B cell (primary cell): Measurements from ENCODE around the gene HMGN4. TPM values are rescaled to one million over a fixed set of nuclear protein-coding genes. Genes with fewer than 3 reads are reported as not detected.

Experiments
- ATAC-seq: fragments of 200-7000 bp; cut with Tn5 transposase; one replicate; pipeline ENCODE4 v1.10.0; 2021; ENCODE audit warnings: low read depth, mild to moderate bottlenecking, moderate number of reproducible peaks, moderate library complexity
- CTCF ChIA-PET: fragments of 350-600 bp; sonication (Branson Sonifier 250); formaldehyde crosslinking; loops from one replicate; lab custom pipeline; 2021; ENCODE audit warnings: antibody characterized with exemption, inconsistent platforms; lab: Charles Lee
- POLR2A ChIA-PET: fragments of 350-600 bp; sonication (Branson Sonifier 250); formaldehyde crosslinking; loops from one replicate; lab custom pipeline; 2021; ENCODE audit warnings: antibody characterized with exemption; lab: Charles Lee
- DNase-seq: peaks from one replicate; pipeline ENCODE4 v3.0.0; 2013
- H2AFZ ChIP-seq: 2 replicates; pipeline ENCODE4 v1.6.1; 2012; ENCODE audit warnings: mild to moderate bottlenecking, low read depth, low read length; ENCODE audit not compliant: insufficient read depth, poor library complexity, severe bottlenecking
- H3K27ac ChIP-seq, 2 donors: 1 replicate in 1 of 2; 2 replicates in 1 of 2; pipeline ENCODE4 v1.5.1; 2012 to 2013; ENCODE audit warnings: low read length in 2 of 2, mild to moderate bottlenecking in 2 of 2, moderate library complexity in 1 of 2
- H3K27me3 ChIP-seq, 4 experiments: fragments of 200-600 bp in 1 of 4; sonication (generic) in 1 of 4; replicated peaks in 1 of 4; 1 replicate in 2 of 4; 2 replicates in 2 of 4; pipeline versions ENCODE4 v1.6.1 to v1.7.0; 2013 to 2016; ENCODE audit warnings: low read length in 3 of 4, mild to moderate bottlenecking in 2 of 4, mixed read lengths in 1 of 4, moderate library complexity in 1 of 4; ENCODE audit not compliant: insufficient read depth in 4 of 4, control insufficient read depth in 3 of 4; ENCODE audit errors: control extremely low read depth in 1 of 4
- H3K36me3 ChIP-seq, 2 experiments: replicated peaks in 1 of 2; 1 replicate in 1 of 2; 2 replicates in 1 of 2; pipeline versions ENCODE4 v1.6.1 to v1.7.1; 2013; ENCODE audit warnings: low read length in 1 of 2; ENCODE audit not compliant: insufficient read depth in 2 of 2, control insufficient read depth in 1 of 2; ENCODE audit errors: control extremely low read depth in 1 of 2, extremely low read depth in 1 of 2
- H3K4me1 ChIP-seq, 2 donors: fragments of 200-600 bp in 1 of 2; sonication (generic) in 1 of 2; 1 replicate in 1 of 2; 2 replicates in 1 of 2; pipeline versions ENCODE4 v1.5.1 to v1.6.1; 2013 to 2017; ENCODE audit warnings: low read length in 2 of 2; ENCODE audit not compliant: control insufficient read depth in 2 of 2, insufficient read depth in 2 of 2
- H3K4me2 ChIP-seq: replicated peaks from 2 replicates; pipeline ENCODE3; 2012; ENCODE audit warnings: mild to moderate bottlenecking, low read depth, low read length; ENCODE audit not compliant: poor library complexity, severe bottlenecking
- H3K4me3 ChIP-seq, 5 experiments: fragments of 200-600 bp in 1 of 5; sonication (generic) in 1 of 5; 1 replicate in 3 of 5; 2 replicates in 2 of 5; pipeline versions ENCODE4 v1.5.1 to v1.7.0; 2011 to 2016; ENCODE audit warnings: low read length in 4 of 5, mild to moderate bottlenecking in 4 of 5, low read depth in 2 of 5, control low read depth in 1 of 5, moderate library complexity in 1 of 5; ENCODE audit not compliant: insufficient read depth in 1 of 5; ENCODE audit errors: control extremely low read depth in 1 of 5, extremely low read depth in 1 of 5
- H3K79me2 ChIP-seq: fragments of 200-600 bp; sonication (generic); one replicate; pipeline ENCODE4 v1.6.0; 2016; ENCODE audit warnings: low read length; ENCODE audit not compliant: control insufficient read depth, insufficient read depth
- H3K9ac ChIP-seq: fragments of 200-600 bp; sonication (generic); 2 replicates; pipeline ENCODE4 v1.6.1; 2017; ENCODE audit warnings: mild to moderate bottlenecking, low read length, moderate library complexity
- H3K9me3 ChIP-seq, 3 donors: one replicate each; pipeline versions ENCODE4 v1.6.1 to v1.7.1; 2013; ENCODE audit warnings: low read length in 2 of 3; ENCODE audit not compliant: control insufficient read depth in 2 of 3, insufficient read depth in 1 of 3; ENCODE audit errors: control extremely low read depth in 1 of 3
- H4K20me1 ChIP-seq: 2 replicates; pipeline ENCODE4 v1.6.0; 2012; ENCODE audit warnings: mild to moderate bottlenecking, low read length; ENCODE audit not compliant: insufficient read depth, control insufficient read depth, poor library complexity, severe bottlenecking
- H3K27ac Mint-ChIP-seq: one replicate; pipeline ENCODE4 v1.8.0; 2021; ENCODE audit warnings: mixed read lengths
- H3K27me3 Mint-ChIP-seq: one replicate; pipeline ENCODE4 v1.8.0; 2021; ENCODE audit warnings: mixed read lengths
- H3K4me1 Mint-ChIP-seq: one replicate; pipeline ENCODE4 v1.8.0; 2021; ENCODE audit warnings: mixed read lengths
- H3K4me3 Mint-ChIP-seq: one replicate; pipeline ENCODE4 v1.8.0; 2021; ENCODE audit warnings: mixed read lengths
- H3K9me3 Mint-ChIP-seq: one replicate; pipeline ENCODE4 v1.8.0; 2022; ENCODE audit warnings: mixed read lengths; ENCODE audit not compliant: insufficient read depth
- EZH2 ChIP-seq: IDR thresholded peaks from 2 replicates; pipeline ENCODE4 v1.6.1; 2012; ENCODE audit warnings: borderline replicate concordance, low read depth, mild to moderate bottlenecking, moderate library complexity, low read length; ENCODE audit not compliant: insufficient read depth, poor library complexity, severe bottlenecking
- WGBS: methylation state at CpG from one replicate; pipeline ENCODE4 v1.1.5; 2013; ENCODE audit warnings: missing lambda C conversion rate; ENCODE audit not compliant: insufficient coverage; 5-methylcytosine and 5-hydroxymethylcytosine counted together
- intact Hi-C: fragments of 100-400 bp; cut with micrococcal nuclease; formaldehyde crosslinking; loops from one replicate; pipeline ENCODE4 v1.10.0; 2022
- polyA plus RNA-seq: library from polyadenylated mRNA; depleted of rRNA; stranded (reverse); fragments of >200 nt; gene quantifications from 2 replicates; pipeline ENCODE4 v1.2.3, GENCODE V29; 2012
- total RNA-seq, 2 donors: library from RNA; stranded (reverse); fragments of 120-200 nt in 1 of 2; gene quantifications; 1 replicate in 1 of 2; 2 replicates in 1 of 2; pipeline versions ENCODE4 v1.2.3 to v1.2.4, GENCODE V29; 2013 to 2022
- TF ChIP-seq, protein P1 (sequence below): fragments of 200-600 bp; IDR thresholded peaks from one replicate; pipeline ENCODE4 v1.8.0; 2022; ENCODE audit warnings: antibody characterized with exemption, mild to moderate bottlenecking

The HMGN4 gene
- total and polyA plus RNA-seq, 2 donors (not counting 1 experiment from before 2014, with no cell fraction given) = 37.7 to 81.1 TPM

DNA sequence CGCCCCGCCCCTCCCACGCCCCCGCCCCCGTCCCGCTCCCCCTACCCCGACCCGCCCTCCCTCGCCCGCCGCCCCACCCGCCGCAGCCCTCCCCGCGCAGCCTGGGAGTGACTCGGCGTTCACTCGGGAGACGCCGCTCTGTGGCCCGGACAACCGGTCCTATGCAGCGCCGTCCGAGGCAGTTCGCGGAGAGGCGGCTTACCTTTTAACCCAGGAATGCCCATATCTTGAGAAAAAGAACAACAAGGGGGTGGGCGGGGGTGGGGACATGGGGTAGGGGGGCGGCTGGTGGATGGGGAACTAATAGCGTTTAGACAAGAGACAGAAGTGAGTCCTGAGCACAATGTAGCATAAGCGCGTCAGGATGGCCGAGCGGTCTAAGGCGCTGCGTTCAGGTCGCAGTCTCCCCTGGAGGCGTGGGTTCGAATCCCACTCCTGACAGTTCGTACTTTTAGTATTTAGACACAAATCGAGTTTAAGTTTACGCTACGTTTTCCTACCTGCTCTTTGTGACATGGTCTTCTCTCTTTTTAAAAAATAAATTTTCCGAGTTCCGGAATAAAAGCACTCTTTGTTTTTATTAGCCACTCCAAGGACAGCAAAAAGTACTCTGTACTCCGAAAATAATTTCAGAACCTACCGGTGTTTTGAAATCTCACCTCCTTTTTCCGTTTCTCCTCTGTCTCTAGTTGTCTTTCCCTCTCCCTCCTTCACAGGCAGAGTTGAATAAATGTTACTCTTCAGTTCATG lies 17.1 kb upstream of the HMGN4 start:
- Histone ChIP-seq H2AFZ (peak overlapping the region; percentile 97), H3K4me1 (peaks cover 17 to 20% of the 10 kb centered on the region in 2 donors), H3K36me3 (no peaks in the 10 kb centered on the region), H3K79me2 (peaks cover 11% of the 10 kb centered on the region), H3K9ac (peak overlapping the region; percentile 66), H3K9me3 (no peaks in the 10 kb centered on the region), H3K27me3 (no peaks in the 10 kb centered on the region), H4K20me1 (no peaks in the 10 kb centered on the region), H3K4me2 (peak overlapping the region; percentile 81), H3K27ac (peak overlapping the region; percentile 85 to 94), H3K4me3 (peak overlapping the region; percentile 60 to 95 (median 74))
- ChIA-PET POLR2A (interaction anchor here (1.0 to 4.5 kb wide), 7 partner anchors 12 to 397 kb away, joined by 3 to 51 read pairs (median 4); partner anchors contain the start of genes BTN1A1 and HMGN4), CTCF (interaction anchor here (1.2 to 4.3 kb wide), 3 partner anchors 11 to 345 kb away, joined by 3 to 27 read pairs (median 10); no protein-coding TSS in a partner anchor)
- TF ChIP-seq, protein P1, sequence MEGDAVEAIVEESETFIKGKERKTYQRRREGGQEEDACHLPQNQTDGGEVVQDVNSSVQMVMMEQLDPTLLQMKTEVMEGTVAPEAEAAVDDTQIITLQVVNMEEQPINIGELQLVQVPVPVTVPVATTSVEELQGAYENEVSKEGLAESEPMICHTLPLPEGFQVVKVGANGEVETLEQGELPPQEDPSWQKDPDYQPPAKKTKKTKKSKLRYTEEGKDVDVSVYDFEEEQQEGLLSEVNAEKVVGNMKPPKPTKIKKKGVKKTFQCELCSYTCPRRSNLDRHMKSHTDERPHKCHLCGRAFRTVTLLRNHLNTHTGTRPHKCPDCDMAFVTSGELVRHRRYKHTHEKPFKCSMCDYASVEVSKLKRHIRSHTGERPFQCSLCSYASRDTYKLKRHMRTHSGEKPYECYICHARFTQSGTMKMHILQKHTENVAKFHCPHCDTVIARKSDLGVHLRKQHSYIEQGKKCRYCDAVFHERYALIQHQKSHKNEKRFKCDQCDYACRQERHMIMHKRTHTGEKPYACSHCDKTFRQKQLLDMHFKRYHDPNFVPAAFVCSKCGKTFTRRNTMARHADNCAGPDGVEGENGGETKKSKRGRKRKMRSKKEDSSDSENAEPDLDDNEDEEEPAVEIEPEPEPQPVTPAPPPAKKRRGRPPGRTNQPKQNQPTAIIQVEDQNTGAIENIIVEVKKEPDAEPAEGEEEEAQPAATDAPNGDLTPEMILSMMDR = no peak
- TF ChIP-seq EZH2 = no peak
- intact Hi-C loops = loop anchor here (1.0 to 5.0 kb wide), 8 partner anchors 11 to 81 kb away; partner anchors contain the start of genes ABT1, BTN2A1 and BTN3A3
- Mint-ChIP-seq H3K4me1 (peaks cover 33% of the 10 kb centered on the region), H3K9me3 (no peaks in the 10 kb centered on the region), H3K4me3 (peak overlapping the region; percentile 84), H3K27ac (peak overlapping the region; percentile 91), H3K27me3 (no peaks in the 10 kb centered on the region)
- DNase-seq (peak; percentile 94), ATAC-seq (peak; percentile 64)
- under 1% methylated on average over 20 of the region's 49 CpGs for WGBS
